Measurements from ENCODE around the gene AGFG2. TPM values are rescaled to one million over a fixed set of nuclear protein-coding genes. Genes with fewer than 3 reads are reported as not detected.

Gene AGFG2
- total and polyA plus RNA-seq, 10 of the 15 experiments (the other 5 are each of a cell fraction or from before 2014, with no cell fraction given): 0.90 to 71.5 (median 25.4) TPM

DNA sequence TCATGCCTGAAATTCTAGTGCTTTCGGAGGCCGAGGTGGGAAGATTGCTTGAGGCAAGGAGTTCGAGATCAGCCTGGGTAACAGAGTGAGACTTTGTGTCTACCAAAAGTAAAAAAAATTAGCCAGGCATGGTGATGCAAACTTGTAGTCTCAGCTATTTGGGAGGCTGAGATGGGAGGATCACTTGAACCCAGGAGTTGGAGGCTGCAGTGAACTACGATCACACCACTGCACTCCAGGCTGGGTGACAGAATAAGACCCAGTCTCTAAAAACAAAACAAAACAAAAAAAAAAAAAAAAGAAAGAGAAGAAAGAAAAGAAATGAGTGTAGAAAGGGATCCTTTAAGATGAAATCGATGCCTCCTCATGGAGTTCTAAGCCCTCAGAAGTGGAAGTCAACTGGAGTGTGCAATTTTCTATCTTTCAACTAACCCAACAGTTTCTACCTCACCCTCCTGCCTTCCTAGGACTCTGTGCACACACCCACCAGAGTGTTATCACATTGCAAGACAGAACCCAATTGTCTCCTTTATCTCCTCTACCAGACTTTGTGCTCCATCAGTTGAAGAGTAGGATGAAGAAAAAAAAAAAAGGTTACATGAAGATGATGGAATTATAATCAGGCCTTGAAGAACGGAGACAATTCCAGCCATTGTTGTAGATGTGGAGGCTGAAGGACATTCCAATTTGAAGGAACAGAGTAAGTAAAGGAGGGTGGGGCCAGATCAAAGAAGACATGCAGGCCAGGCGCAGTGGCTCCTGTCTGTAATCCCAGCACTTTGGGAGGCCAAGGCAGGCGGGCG lies 28.4 kb upstream of the AGFG2 start:
- H3K9ac ChIP-seq (ENCODE audit: control insufficient read depth, insufficient read depth, low read length): no peak overlapping the region
- 69% methylated on average over 9 of the region's 9 CpGs for WGBS (ENCODE audit: insufficient coverage, insufficient replicate concordance, low lambda C conversion rate, missing lambda C conversion rate)
- no peaks in the 10 kb centered on the region for H3K9me3 ChIP-seq (replicated peaks; ENCODE audit: control insufficient read depth, insufficient read depth, low read length)
- no peak overlapping the region for H2AFZ ChIP-seq (ENCODE audit: control insufficient read depth, low read depth, low read length)
- no peak overlapping the region for H3K27ac ChIP-seq (ENCODE audit: control insufficient read depth, insufficient read depth)
- no peak overlapping the region for H3K4me2 ChIP-seq (ENCODE audit: control insufficient read depth, insufficient read depth)
- DNase-seq (ENCODE audit: low read depth, low spot score): no peak
- POLR2A ChIA-PET: no interaction called here
- no peaks in the 10 kb centered on the region for H4K20me1 ChIP-seq (ENCODE audit: control insufficient read depth, insufficient read depth)
- ATAC-seq: no peak
- intact Hi-C loops (cut with micrococcal nuclease; ENCODE audit: unreplicated experiment): no loop called here
- RAD21 ChIA-PET (ENCODE audit: unreplicated experiment): no interaction called here
- CTCF ChIA-PET: interaction anchor here (0.6 kb wide), 2 partner anchors 29 to 61 kb away, joined by 4 read pairs; no protein-coding TSS in a partner anchor
- BruUV-seq (replicated peaks): no TSS peak
- in situ Hi-C loops (cut with MboI): no loop called here
- no peak for FAIRE-seq
- H3K4me3 ChIP-seq: no peak overlapping the region
- no peaks in the 10 kb centered on the region for H3K27me3 ChIP-seq (replicated peaks in 1 of 2; ENCODE audit: control insufficient read depth in 2 of 2, insufficient read depth in 2 of 2, low read length in 1 of 2)
- peaks cover 7% of the 10 kb centered on the region for H3K4me1 ChIP-seq (ENCODE audit: control insufficient read depth, insufficient read depth, low read length)
- no peaks in the 10 kb centered on the region for H3K79me2 ChIP-seq (ENCODE audit: control insufficient read depth, insufficient read depth, low read length)
- SMC1A ChIA-PET (ENCODE audit: uncharacterized antibody, unreplicated experiment): no interaction called here
- no peaks in the 10 kb centered on the region for H3K36me3 ChIP-seq (ENCODE audit: control insufficient read depth in 2 of 2, insufficient read depth in 2 of 2, low read length in 1 of 2)
- TF ChIP-seq ZNF622 (IDR thresholded peaks at IDR 0.05) (no peak), MYB (IDR thresholded peaks at IDR 0.05; ENCODE audit: borderline replicate concordance, low read depth, low read length) (no peak), NR2F1 (conservative IDR thresholded peaks at IDR 0.05) (no peak), SPI1 (IDR thresholded peaks at IDR 0.05; ENCODE audit: borderline replicate concordance, insufficient read depth, low read depth, low read length) (no peak)
- TF ChIP-seq, protein P1, sequence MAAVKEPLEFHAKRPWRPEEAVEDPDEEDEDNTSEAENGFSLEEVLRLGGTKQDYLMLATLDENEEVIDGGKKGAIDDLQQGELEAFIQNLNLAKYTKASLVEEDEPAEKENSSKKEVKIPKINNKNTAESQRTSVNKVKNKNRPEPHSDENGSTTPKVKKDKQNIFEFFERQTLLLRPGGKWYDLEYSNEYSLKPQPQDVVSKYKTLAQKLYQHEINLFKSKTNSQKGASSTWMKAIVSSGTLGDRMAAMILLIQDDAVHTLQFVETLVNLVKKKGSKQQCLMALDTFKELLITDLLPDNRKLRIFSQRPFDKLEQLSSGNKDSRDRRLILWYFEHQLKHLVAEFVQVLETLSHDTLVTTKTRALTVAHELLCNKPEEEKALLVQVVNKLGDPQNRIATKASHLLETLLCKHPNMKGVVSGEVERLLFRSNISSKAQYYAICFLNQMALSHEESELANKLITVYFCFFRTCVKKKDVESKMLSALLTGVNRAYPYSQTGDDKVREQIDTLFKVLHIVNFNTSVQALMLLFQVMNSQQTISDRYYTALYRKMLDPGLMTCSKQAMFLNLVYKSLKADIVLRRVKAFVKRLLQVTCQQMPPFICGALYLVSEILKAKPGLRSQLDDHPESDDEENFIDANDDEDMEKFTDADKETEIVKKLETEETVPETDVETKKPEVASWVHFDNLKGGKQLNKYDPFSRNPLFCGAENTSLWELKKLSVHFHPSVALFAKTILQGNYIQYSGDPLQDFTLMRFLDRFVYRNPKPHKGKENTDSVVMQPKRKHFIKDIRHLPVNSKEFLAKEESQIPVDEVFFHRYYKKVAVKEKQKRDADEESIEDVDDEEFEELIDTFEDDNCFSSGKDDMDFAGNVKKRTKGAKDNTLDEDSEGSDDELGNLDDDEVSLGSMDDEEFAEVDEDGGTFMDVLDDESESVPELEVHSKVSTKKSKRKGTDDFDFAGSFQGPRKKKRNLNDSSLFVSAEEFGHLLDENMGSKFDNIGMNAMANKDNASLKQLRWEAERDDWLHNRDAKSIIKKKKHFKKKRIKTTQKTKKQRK (IDR thresholded peaks at IDR 0.05; ENCODE audit: low read depth, low read length): no peak
- TF ChIP-seq, protein P2, sequence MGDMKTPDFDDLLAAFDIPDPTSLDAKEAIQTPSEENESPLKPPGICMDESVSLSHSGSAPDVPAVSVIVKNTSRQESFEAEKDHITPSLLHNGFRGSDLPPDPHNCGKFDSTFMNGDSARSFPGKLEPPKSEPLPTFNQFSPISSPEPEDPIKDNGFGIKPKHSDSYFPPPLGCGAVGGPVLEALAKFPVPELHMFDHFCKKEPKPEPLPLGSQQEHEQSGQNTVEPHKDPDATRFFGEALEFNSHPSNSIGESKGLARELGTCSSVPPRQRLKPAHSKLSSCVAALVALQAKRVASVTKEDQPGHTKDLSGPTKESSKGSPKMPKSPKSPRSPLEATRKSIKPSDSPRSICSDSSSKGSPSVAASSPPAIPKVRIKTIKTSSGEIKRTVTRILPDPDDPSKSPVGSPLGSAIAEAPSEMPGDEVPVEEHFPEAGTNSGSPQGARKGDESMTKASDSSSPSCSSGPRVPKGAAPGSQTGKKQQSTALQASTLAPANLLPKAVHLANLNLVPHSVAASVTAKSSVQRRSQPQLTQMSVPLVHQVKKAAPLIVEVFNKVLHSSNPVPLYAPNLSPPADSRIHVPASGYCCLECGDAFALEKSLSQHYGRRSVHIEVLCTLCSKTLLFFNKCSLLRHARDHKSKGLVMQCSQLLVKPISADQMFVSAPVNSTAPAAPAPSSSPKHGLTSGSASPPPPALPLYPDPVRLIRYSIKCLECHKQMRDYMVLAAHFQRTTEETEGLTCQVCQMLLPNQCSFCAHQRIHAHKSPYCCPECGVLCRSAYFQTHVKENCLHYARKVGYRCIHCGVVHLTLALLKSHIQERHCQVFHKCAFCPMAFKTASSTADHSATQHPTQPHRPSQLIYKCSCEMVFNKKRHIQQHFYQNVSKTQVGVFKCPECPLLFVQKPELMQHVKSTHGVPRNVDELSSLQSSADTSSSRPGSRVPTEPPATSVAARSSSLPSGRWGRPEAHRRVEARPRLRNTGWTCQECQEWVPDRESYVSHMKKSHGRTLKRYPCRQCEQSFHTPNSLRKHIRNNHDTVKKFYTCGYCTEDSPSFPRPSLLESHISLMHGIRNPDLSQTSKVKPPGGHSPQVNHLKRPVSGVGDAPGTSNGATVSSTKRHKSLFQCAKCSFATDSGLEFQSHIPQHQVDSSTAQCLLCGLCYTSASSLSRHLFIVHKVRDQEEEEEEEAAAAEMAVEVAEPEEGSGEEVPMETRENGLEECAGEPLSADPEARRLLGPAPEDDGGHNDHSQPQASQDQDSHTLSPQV (IDR thresholded peaks at IDR 0.05): no peak
- TF ChIP-seq, protein P3, sequence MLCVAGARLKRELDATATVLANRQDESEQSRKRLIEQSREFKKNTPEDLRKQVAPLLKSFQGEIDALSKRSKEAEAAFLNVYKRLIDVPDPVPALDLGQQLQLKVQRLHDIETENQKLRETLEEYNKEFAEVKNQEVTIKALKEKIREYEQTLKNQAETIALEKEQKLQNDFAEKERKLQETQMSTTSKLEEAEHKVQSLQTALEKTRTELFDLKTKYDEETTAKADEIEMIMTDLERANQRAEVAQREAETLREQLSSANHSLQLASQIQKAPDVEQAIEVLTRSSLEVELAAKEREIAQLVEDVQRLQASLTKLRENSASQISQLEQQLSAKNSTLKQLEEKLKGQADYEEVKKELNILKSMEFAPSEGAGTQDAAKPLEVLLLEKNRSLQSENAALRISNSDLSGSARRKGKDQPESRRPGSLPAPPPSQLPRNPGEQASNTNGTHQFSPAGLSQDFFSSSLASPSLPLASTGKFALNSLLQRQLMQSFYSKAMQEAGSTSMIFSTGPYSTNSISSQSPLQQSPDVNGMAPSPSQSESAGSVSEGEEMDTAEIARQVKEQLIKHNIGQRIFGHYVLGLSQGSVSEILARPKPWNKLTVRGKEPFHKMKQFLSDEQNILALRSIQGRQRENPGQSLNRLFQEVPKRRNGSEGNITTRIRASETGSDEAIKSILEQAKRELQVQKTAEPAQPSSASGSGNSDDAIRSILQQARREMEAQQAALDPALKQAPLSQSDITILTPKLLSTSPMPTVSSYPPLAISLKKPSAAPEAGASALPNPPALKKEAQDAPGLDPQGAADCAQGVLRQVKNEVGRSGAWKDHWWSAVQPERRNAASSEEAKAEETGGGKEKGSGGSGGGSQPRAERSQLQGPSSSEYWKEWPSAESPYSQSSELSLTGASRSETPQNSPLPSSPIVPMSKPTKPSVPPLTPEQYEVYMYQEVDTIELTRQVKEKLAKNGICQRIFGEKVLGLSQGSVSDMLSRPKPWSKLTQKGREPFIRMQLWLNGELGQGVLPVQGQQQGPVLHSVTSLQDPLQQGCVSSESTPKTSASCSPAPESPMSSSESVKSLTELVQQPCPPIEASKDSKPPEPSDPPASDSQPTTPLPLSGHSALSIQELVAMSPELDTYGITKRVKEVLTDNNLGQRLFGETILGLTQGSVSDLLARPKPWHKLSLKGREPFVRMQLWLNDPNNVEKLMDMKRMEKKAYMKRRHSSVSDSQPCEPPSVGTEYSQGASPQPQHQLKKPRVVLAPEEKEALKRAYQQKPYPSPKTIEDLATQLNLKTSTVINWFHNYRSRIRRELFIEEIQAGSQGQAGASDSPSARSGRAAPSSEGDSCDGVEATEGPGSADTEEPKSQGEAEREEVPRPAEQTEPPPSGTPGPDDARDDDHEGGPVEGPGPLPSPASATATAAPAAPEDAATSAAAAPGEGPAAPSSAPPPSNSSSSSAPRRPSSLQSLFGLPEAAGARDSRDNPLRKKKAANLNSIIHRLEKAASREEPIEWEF (IDR thresholded peaks at IDR 0.05; ENCODE audit: insufficient replicate concordance, low read depth, low read length): no peak

Data from GM12878 (cell line).